OCI-LY7 (cell line): ENCODE measurements around the gene ST6GAL2.

ENCODE experiments used
- EZH2phosphoT487 ChIP-seq: fragments of 200-600 bp; sonication (generic); IDR thresholded peaks from 2 replicates; pipeline ENCODE4 v1.6.1; 2018; ENCODE audit warnings: low read depth, borderline replicate concordance, mild to moderate bottlenecking, mixed run types, antibody characterized with exemption, low read length, moderate library complexity, mixed read lengths
- TF ChIP-seq, protein P1 (sequence below): fragments of 200-600 bp; sonication (generic); conservative IDR thresholded peaks from 2 replicates; pipeline ENCODE4 v1.5.1; 2014; ENCODE audit warnings: mild to moderate bottlenecking, antibody characterized with exemption, low read length, moderate library complexity, mixed read lengths

DNA sequence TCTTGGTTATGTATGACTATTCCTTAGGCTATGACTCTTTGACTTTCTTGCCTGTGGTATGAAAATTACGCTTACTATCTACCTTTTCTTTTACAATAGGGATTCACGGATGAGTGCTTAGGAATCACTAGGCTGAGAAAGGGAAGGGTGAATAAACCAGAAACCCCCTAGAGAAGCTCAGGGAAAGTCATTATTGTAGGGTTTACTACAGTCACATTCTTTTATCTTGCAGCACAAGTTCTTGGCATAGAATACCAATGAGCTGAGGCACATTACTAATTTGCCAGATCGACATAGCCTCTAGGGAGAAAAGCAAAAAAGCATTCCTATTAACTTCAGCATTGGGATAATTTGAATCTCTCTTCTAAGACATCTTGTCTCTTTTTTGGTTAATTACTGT, 103.3 kb downstream of the ST6GAL2 start:
- TF ChIP-seq, protein P1, sequence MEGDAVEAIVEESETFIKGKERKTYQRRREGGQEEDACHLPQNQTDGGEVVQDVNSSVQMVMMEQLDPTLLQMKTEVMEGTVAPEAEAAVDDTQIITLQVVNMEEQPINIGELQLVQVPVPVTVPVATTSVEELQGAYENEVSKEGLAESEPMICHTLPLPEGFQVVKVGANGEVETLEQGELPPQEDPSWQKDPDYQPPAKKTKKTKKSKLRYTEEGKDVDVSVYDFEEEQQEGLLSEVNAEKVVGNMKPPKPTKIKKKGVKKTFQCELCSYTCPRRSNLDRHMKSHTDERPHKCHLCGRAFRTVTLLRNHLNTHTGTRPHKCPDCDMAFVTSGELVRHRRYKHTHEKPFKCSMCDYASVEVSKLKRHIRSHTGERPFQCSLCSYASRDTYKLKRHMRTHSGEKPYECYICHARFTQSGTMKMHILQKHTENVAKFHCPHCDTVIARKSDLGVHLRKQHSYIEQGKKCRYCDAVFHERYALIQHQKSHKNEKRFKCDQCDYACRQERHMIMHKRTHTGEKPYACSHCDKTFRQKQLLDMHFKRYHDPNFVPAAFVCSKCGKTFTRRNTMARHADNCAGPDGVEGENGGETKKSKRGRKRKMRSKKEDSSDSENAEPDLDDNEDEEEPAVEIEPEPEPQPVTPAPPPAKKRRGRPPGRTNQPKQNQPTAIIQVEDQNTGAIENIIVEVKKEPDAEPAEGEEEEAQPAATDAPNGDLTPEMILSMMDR: no peak
- TF ChIP-seq EZH2phosphoT487: no peak
